NCI-H226 (cell line): ENCODE measurements around the gene CPED1.

Experiments used
- DNase-seq: peaks from one replicate; pipeline ENCODE4 v3.0.0-alpha.2; 2015

The CPED1 gene

DNA sequence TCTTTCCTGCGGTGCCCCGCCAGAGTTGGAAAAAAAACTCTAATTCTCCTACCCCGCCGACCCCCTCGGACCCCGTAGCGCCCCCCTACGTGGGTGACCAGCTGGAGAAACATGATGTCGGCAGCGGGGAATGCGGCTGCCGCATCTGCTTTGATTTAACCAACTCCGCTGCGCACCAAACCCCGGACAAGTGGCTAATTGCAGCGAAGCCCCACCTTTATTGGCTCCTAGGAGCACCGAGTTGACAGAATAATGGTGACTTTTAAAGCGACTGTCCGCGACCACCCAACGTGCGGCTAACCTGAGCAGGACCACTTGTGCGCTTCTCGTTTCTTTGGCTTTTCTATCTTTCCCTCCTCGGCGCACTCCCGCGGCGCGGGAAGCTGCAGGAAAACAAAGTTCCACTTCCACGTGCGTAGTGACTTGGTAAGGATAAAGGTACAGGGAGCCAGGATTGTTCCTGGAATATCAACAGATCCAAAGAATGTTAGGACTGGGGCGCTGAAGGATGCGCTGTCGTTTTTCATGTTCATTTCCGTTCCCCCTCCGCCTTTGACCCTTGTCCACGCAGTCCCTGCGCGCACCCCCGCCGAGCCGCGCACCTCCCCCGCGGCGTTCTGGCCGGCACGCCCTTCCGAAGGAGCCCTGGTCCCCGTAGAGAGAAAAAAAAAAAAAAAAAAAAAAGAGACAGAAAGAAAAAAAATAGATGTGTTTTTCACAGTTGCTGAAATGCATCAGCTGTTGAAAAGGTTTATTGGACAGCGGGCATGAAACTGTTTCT is 341.7 kb downstream of the CPED1 start:
- DNase-seq = no peak

DNA sequence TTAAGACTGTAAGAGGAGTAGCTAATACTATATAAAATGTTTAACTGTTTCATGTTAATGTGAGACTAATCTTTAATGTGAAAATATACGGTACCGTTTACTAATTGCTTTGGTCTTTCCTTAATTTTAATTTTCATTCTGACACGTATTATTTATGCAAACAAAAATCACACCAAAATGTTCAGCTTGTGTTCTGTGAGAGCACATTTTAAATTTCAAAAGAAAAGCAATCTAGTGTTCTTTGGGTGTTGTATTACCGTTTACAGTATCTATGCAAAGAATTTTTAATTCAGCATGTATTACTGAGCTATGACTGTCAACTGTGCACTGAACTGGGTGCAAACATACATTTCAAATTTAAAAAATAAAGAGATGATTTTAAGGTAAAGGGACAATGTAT is 342.5 kb downstream of the CPED1 start:
- no peak for DNase-seq

DNA sequence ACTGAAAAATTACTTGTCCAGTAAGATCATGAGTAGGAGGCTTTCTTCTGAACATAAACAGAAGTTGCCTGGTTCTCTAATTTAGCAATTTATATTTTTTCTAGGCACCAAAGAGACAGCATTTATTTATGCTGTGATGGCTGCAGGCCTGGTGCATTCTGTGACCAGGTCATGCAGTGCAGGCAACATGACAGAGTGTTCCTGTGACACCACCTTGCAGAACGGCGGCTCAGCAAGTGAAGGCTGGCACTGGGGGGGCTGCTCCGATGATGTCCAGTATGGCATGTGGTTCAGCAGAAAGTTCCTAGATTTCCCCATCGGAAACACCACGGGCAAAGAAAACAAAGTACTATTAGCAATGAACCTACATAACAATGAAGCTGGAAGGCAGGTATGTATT is 343.1 kb downstream of the CPED1 start:
- no peak for DNase-seq

DNA sequence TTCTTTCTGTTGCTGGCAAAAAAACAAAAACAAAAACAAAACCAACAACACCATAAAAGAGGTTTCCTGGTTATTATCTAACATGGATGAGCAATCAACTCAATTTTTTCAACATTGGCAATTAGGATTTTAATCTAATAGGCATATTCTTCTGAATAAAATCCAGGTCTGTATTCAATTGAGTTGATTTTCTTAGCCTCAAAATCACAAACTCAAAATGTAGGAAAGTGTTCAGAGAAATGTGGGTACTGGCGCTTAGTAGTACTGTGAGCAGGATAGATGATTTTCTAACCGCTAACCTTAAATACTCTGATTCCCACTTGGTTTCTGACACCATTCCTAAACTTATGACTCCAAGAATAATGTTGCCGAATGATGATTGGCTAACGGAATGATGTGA is 345.9 kb downstream of the CPED1 start:
- no peak for DNase-seq

DNA sequence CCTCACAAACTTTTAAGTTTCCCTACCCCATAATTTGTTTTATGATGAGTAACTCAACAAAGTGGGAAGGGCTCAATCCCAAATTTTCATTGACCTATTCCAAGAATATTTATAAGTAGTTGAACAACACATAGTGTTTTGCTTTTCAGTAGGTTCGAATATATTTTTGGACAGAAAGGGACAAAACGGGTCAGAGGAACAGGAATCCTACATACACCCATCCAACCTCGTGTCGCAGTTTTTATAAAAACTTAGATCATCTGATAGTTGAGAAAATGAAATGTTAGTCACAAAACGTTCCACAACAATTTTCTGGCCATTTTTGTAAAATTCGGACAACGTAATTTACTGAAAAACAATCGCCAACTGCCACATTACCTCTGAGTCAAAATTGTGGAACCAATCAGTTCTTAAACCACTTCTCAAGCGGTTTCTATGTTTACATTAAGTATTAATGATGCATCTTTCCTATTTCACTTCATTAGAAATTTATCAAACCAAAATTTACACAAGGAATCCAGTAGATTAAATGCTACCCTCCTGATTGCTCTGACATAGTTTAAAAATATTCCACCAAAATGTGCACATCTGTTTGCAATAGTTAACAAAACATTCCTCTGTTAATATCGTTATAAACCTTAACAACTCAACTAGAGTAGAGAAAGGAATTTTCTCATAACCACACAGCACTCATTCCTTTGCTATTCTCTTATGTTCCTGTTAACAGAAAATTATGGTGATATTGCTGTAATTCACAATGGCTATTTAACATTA is 346.6 kb downstream of the CPED1 start:
- no peak for DNase-seq

DNA sequence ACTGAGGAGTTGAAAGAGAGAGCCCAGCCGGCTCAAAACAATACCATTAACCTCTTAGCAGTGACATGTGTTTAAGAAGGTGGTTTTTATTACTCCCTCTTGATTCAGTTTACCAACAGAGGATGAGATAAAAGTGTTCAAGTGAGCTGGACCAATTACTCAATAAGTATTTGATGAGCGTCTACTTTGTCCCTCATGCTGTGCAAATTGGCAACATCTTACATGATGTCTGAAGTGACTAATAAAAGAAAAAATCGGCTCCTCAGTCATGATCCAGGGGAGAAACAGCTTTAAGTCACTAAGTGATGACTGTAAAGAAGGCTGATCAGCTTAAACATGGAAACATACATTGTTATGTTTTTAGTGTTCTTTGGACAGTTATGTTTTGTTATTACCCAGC is 348.1 kb downstream of the CPED1 start:
- DNase-seq = no peak

DNA sequence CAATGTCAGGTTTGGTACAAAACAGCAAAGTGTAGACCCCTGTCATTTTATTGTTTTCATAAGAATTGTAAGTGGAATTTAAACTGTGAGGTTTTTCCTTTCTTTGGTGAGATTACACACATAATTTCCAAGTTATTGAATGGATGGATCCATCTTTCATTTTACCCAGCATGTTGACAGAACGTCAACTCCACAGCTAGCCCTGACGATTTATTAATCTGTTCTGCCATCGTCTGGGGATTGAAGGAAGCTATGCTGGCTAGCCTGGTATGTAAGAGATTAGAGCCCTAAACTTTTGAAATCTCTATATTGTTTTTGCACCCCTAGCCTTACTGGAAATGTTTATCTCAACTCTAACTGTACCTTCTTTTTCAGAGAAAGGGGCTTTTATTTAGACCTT is 348.9 kb downstream of the CPED1 start:
- DNase-seq = no peak

DNA sequence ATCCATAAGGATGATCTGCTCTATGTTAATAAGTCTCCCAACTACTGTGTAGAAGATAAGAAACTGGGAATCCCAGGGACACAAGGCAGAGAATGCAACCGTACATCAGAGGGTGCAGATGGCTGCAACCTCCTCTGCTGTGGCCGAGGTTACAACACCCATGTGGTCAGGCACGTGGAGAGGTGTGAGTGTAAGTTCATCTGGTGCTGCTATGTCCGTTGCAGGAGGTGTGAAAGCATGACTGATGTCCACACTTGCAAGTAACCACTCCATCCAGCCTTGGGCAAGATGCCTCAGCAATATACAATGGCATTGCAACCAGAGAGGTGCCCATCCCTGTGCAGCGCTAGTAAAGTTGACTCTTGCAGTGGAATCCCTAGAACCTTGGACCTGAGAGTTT is 350.6 kb downstream of the CPED1 start:
- DNase-seq = no peak

DNA sequence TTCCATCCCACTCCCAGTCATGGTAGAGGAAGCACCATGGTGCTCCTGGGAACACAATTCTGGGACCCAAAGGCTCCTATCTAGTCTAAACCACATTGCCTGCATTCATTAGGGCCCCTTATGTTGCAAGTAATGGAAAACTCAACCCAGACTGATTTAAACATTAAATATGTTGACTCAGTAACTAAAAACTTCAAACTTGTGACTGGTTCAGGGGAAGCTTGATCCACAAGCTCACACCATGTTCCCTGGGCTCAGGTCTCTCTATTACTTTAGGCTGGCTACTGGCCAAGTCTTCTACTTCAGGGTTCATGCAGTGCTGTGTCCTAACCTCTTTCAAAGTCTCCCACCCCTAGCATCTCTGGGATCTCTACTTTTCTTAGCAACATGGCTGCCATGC is 353.4 kb downstream of the CPED1 start:
- no peak for DNase-seq

DNA sequence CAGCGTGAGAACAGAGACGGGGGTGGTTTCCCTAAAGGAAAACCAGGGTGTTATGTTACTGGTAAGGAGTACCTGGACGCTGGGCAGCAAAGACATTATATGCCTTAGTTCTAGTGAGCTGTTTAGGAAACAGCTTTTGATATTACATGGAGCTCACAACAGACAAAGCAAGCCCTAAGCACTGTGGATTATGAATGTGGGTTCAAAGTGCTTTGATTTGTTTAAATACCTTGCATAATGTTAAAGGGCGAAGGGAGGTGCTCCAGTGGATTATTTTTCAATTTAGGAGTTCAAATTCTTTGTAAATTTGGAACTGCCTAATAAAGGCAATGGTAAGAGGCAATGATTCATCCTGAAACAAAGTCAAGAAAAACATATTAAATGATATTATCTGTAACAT is 354.1 kb downstream of the CPED1 start:
- DNase-seq = no peak

DNA sequence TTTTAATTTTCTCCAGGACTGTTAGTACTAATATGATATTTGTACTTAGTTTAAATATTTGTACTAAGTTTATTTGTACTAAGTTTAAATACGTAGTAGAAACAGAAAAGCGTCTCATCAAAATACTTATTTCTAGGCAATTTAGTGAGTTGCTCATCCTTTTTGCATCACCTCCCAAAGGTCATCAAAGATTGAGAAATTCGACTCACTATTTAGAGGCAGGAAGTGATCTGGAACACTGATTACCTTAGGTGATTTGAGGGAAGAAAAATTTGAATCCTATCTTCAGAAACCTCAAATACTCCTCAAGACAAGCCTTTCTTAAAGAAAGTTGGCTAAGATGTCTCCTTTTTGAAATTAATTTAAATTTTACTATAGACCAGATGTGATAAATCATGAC is 354.8 kb downstream of the CPED1 start:
- DNase-seq = no peak

DNA sequence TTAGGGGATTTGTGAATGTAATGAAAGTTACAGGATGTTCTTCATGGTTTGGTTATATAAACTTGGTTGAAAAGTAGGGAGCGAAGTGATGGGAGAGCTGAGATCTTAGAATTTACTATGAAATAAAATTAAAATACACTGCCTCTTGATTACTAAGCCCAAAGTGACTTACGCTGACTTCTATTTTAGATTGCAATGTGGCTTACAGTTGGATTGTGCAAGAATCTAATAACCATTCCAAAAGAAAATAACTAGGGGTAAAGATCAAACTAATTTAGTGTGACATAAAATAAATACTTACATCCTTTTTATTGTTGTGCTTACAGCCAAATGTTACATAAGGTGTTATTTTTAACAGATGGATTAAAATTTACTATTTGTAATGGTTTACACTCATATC is 355.6 kb downstream of the CPED1 start:
- no peak for DNase-seq

DNA sequence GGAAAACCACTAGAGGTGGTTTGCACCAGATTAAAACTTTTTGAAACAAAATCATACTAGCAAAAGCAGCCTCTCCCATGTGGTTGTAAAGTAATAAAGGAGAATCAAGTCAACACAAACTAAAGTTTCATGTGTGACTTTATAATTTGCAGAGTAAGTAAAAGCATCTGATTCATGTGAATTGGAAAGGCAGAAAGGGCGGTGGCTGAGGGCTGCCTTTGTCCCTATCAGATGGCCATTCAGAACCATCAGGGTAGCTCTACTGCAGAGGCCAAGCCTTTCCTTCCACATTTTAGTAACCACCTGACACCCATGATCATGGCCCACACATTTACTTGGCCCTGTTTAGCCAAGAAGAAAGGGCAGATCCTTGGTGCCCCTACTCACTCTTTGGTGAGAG is 356.0 kb downstream of the CPED1 start:
- DNase-seq = no peak
